ENCODE results near the gene LRRC8A.

LRRC8A gene

DNA sequence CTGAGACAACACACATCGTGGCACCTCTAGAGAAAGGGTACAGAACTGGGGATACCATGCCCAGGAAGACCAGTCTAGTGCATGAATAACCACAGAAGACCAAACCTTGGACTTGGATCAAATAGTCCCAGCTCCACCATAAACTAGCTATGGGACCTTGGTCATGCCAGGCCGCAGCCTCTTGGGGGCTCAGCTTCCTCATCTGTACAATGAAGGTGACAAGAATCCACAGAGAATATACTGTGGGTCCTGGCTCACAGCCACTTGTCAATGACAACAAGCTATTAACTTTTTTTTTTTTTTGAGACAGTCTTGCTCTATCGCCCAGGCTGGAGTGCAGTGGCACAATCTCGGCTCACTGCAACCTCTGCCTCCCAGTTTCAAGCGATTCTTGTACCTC lies 4.1 kb upstream of the LRRC8A start:
- Histone ChIP-seq H3K4me1 (ENCODE audit: control insufficient read depth, low read depth, low read length) (no peaks in the 10 kb centered on the region), H3K9ac (ENCODE audit: low read length) (no peak overlapping the region), H3K27me3 (ENCODE audit: control insufficient read depth, insufficient read depth, low read length) (no peaks in the 10 kb centered on the region), H3K27ac (ENCODE audit: low read length) (no peak overlapping the region), H3K4me3 (ENCODE audit: low read length) (no peak overlapping the region), H3K9me3 (ENCODE audit: control insufficient read depth, low read depth, low read length) (no peaks in the 10 kb centered on the region), H3K36me3 (ENCODE audit: control insufficient read depth, low read depth, low read length) (no peaks in the 10 kb centered on the region)

DNA sequence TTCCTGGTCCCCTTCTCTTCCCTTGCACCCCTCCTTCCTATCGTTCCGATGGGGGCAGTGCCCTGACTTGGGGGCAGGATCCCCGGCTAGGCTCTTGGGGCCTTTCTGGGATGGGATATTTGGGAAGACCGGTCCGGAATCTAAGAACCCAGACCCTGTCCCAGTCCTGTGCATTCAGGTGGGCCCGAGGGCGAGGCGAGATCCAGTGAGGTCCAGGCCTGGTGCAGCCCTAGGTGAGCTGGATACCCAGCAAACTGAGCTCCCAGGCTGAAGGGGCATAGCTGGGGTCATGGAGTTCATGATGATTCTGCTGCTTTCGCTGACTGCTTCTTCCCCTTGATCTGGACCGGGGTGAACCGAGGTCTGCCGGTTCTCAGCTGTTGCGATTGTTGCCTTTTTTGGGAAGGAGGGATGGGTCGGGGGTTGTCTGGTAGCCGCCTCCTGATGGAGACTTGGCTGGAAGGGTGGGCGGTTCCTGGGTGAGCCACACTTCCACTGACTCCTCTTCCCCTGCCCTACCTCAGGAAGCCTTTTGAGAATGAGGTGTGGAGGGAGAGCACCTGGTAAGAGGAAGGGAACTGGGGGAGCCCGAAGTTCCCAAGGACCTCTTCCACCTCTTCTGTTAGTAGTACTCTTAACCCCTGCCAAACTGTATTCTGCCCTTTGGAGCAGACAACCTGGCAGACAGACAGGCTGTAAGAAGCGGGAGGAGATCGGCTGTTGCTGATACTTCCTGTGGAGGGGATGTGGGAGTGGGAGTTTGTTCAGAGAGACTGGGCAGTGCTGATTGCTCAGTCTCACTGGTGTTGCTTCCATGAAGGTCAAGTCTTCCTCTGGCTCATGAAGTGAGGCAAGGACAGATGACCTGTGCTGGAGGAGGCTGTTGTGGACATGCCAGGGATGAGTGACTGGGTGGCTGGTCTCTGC lies 1.0 kb downstream of the LRRC8A start:
- H3K9me3 ChIP-seq (ENCODE audit: control insufficient read depth, low read depth, low read length) = no peaks in the 10 kb centered on the region
- H3K27ac ChIP-seq (ENCODE audit: low read length) = peak overlapping the region; percentile 17
- peak overlapping the region; percentile 80 for H3K9ac ChIP-seq (ENCODE audit: low read length)
- H3K4me3 ChIP-seq (ENCODE audit: low read length) = peak overlapping the region; percentile 79
- peaks cover 10% of the 10 kb centered on the region for H3K4me1 ChIP-seq (ENCODE audit: control insufficient read depth, low read depth, low read length)
- peaks cover 27% of the 10 kb centered on the region for H3K36me3 ChIP-seq (ENCODE audit: control insufficient read depth, low read depth, low read length)
- no peaks in the 10 kb centered on the region for H3K27me3 ChIP-seq (ENCODE audit: control insufficient read depth, insufficient read depth, low read length)

DNA sequence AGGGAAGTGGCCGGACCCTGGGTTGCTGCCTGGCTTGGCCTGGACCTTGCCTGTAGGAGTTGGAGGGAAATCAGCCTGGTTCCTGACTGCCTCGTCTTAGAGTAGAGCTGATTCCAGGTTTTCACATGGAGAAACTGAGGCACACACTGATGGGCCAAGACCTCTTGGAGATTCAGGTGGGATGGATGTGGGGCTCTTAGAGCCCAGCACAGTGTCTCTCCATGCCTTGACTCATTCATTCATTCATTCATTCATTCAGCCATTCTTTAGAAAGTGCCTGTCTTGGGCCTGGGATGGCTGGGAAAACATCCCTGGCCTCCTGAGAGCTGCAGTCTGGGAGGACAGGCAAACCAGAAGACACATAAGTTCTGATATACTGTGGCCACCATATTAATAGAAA lies 2.2 kb downstream of the LRRC8A start:
- Histone ChIP-seq H3K27me3 (ENCODE audit: control insufficient read depth, insufficient read depth, low read length) (no peaks in the 10 kb centered on the region), H3K36me3 (ENCODE audit: control insufficient read depth, low read depth, low read length) (peaks cover 27% of the 10 kb centered on the region), H3K9me3 (ENCODE audit: control insufficient read depth, low read depth, low read length) (no peaks in the 10 kb centered on the region), H3K4me3 (ENCODE audit: low read length) (no peak overlapping the region), H3K27ac (ENCODE audit: low read length) (no peak overlapping the region), H3K9ac (ENCODE audit: low read length) (no peak overlapping the region), H3K4me1 (ENCODE audit: control insufficient read depth, low read depth, low read length) (peaks cover 22% of the 10 kb centered on the region)

DNA sequence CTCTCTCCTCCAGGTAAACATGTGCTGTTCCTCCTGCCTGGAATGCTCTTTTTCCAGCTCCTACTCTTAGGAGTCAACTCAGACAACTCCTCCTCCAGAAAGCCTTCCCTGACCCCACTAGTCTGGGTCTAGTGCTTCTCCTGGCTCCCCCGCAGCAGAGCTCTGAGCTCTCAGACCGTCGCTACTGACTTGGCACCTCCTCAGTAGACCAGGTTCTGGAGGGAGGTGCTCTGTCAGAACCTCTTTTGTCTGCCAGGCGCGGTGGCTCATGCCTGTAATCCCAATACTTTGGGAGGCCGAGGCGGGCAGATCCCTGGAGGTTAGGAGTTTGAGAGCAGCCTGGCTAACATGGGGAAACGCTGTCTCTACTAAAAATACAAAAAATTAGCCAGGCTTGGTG lies 3.4 kb downstream of the LRRC8A start:
- Histone ChIP-seq H3K27me3 (ENCODE audit: control insufficient read depth, insufficient read depth, low read length) (no peaks in the 10 kb centered on the region), H3K9ac (ENCODE audit: low read length) (no peak overlapping the region), H3K4me1 (ENCODE audit: control insufficient read depth, low read depth, low read length) (peaks cover 22% of the 10 kb centered on the region), H3K36me3 (ENCODE audit: control insufficient read depth, low read depth, low read length) (peaks cover 27% of the 10 kb centered on the region), H3K4me3 (ENCODE audit: low read length) (no peak overlapping the region), H3K27ac (ENCODE audit: low read length) (no peak overlapping the region), H3K9me3 (ENCODE audit: control insufficient read depth, low read depth, low read length) (no peaks in the 10 kb centered on the region)

DNA sequence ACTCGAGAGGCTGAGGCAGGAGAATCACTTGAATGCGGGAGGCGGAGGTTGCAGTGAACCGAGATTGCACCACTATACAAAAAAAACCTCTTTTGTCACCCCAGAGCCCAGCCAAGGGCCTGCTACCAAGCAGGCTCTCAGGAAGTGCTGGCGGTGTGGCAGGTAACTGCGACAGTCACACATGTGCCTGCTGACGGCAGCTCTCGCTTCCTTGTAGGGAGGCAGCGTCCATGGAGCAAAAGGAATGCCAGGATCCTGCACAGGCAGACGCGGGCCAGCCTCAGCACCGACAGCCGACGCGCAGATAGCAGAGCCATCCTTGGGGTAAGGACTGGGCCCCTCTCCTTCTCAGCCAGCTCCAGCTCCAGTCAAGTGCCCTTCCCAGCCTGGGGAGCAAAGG lies 3.9 kb downstream of the LRRC8A start:
- Histone ChIP-seq H3K27ac (ENCODE audit: low read length) (no peak overlapping the region), H3K36me3 (ENCODE audit: control insufficient read depth, low read depth, low read length) (peaks cover 30% of the 10 kb centered on the region), H3K9ac (ENCODE audit: low read length) (no peak overlapping the region), H3K9me3 (ENCODE audit: control insufficient read depth, low read depth, low read length) (no peaks in the 10 kb centered on the region), H3K4me1 (ENCODE audit: control insufficient read depth, low read depth, low read length) (peaks cover 22% of the 10 kb centered on the region), H3K27me3 (ENCODE audit: control insufficient read depth, insufficient read depth, low read length) (no peaks in the 10 kb centered on the region), H3K4me3 (ENCODE audit: low read length) (no peak overlapping the region)

DNA sequence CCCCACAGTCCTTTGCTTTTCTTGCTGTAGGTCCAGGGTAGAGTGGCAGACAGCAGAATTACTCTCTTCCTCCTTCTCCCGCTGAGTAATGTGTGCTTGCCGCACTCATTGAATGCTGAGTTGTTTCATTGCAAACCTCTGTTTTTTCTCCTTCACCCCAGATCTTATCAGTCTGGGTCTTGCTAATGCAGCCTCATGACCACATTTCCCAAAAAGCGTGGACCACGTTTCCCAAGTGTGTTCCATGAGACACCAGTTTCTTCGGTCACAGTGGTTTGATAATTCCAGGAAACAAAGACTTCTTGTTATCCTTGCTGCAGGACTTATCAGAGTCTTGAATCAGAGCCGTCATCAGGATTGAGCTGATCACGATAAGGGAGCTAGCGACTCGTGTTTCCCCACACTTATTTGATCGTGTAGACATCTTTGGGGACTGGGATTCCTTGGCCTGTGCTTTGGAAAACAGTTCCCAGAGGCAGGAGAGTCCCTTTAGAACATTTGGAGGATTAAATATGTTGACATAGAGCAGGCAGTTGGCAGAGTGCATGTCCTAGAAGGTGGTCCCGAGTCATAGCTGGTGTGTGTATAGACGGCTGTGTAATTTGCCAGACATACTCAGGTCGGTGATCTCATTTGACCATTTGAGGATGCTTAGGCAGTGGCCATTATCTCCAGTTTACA lies 4.4 kb downstream of the LRRC8A start:
- H3K27me3 ChIP-seq (ENCODE audit: control insufficient read depth, insufficient read depth, low read length) = no peaks in the 10 kb centered on the region
- H3K9ac ChIP-seq (ENCODE audit: low read length) = no peak overlapping the region
- H3K9me3 ChIP-seq (ENCODE audit: control insufficient read depth, low read depth, low read length) = no peaks in the 10 kb centered on the region
- no peak overlapping the region for H3K27ac ChIP-seq (ENCODE audit: low read length)
- no peak overlapping the region for H3K4me3 ChIP-seq (ENCODE audit: low read length)
- H3K4me1 ChIP-seq (ENCODE audit: control insufficient read depth, low read depth, low read length) = peaks cover 22% of the 10 kb centered on the region
- peaks cover 30% of the 10 kb centered on the region for H3K36me3 ChIP-seq (ENCODE audit: control insufficient read depth, low read depth, low read length)

DNA sequence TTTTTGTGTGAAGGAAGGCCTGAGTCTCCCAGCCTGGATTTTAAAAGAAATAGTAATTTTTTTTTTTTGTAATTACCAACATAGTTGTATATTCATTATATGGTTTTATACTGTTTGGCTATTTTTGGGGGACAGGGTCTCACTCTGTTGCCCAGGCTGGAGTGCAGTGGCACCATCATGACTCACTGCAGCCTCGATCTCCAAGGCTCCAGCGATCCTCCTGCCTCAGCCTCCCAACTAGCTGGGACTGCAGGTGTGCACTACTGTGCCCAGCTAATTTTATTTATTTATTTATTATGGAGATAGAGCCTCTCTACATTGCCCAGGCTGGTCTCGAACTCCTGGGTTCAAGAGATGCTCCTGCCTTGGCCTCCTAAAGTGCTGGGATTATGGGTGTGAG lies 5.1 kb downstream of the LRRC8A start:
- Histone ChIP-seq H3K9ac (ENCODE audit: low read length) (no peak overlapping the region), H3K4me1 (ENCODE audit: control insufficient read depth, low read depth, low read length) (peaks cover 22% of the 10 kb centered on the region), H3K9me3 (ENCODE audit: control insufficient read depth, low read depth, low read length) (no peaks in the 10 kb centered on the region), H3K4me3 (ENCODE audit: low read length) (no peak overlapping the region), H3K36me3 (ENCODE audit: control insufficient read depth, low read depth, low read length) (peaks cover 37% of the 10 kb centered on the region), H3K27me3 (ENCODE audit: control insufficient read depth, insufficient read depth, low read length) (no peaks in the 10 kb centered on the region), H3K27ac (ENCODE audit: low read length) (no peak overlapping the region)

DNA sequence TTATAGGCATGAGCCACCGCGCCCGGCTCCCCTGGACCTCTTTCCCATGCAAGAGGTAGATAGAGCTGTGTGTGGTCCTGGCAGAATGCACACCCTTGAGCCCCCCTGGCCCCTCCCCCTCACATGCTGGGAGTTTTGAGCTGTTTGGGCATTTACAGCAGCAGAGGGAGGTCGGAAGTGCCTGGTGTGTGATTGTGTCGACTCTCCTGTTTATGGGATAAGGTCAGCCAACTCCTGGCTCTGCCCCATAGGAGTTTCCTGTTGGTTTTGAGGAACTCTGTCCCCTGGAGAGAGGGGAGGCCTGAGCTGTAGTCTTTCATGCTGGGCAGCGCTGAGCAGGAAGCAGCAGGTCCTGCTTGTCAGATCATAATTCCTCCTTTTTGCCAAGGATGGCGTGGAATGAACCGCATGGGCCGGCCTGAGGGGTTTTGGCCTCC lies 6.0 kb downstream of the LRRC8A start:
- H3K27me3 ChIP-seq (ENCODE audit: control insufficient read depth, insufficient read depth, low read length) = no peaks in the 10 kb centered on the region
- peak overlapping the region; percentile 16 for H3K4me3 ChIP-seq (ENCODE audit: low read length)
- H3K27ac ChIP-seq (ENCODE audit: low read length) = peak overlapping the region; percentile 32
- H3K4me1 ChIP-seq (ENCODE audit: control insufficient read depth, low read depth, low read length) = peaks cover 22% of the 10 kb centered on the region
- peaks cover 43% of the 10 kb centered on the region for H3K36me3 ChIP-seq (ENCODE audit: control insufficient read depth, low read depth, low read length)
- peak overlapping the region; percentile 21 for H3K9ac ChIP-seq (ENCODE audit: low read length)
- H3K9me3 ChIP-seq (ENCODE audit: control insufficient read depth, low read depth, low read length) = no peaks in the 10 kb centered on the region

DNA sequence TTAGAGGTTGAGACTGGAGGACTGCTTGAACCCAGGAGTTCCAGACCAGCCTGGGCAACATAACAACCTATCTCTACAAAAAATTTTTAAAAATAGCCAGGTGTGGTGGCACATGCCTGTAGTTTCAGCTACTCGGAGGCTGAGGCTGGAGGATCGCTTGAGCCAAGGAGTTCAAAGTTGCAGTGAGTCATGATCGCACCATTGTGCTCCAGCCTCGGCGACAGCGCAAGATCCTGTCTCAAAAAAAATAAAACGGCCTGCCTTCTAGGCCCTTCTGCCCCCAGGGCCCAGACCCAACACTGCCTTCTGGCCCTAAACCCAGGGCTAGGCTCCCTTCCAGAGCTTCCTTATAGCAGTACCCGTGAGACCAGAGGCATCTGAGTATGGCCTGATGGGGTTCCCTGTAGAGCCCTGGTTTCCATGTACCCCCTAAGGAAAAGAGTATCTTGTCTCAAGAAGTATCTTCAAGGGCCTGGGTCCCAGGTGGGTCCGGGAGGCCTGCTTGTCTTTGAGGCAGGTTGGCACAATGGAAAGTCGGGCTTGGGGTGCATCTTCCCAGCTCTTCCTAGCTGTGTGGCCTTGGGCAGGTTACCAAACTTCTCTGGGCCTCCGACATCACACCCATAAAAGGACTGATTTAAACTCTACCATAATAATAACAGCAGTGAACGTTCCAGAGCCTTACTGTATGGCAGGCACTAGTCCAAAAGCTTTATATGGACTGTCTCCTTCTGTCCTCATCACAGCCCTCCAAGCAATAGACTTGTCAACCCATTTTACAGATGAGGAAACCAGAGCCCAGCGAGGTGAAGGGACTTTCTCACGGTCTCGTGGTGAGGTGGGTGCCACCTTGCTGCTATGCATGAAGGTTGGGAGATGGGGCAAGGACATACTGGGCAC lies 9.6 kb downstream of the LRRC8A start:
- Histone ChIP-seq H3K27me3 (ENCODE audit: control insufficient read depth, insufficient read depth, low read length) (no peaks in the 10 kb centered on the region), H3K36me3 (ENCODE audit: control insufficient read depth, low read depth, low read length) (peaks cover 41% of the 10 kb centered on the region), H3K4me3 (ENCODE audit: low read length) (no peak overlapping the region), H3K4me1 (ENCODE audit: control insufficient read depth, low read depth, low read length) (peaks cover 26% of the 10 kb centered on the region), H3K9me3 (ENCODE audit: control insufficient read depth, low read depth, low read length) (no peaks in the 10 kb centered on the region), H3K27ac (ENCODE audit: low read length) (no peak overlapping the region), H3K9ac (ENCODE audit: low read length) (no peak overlapping the region)

DNA sequence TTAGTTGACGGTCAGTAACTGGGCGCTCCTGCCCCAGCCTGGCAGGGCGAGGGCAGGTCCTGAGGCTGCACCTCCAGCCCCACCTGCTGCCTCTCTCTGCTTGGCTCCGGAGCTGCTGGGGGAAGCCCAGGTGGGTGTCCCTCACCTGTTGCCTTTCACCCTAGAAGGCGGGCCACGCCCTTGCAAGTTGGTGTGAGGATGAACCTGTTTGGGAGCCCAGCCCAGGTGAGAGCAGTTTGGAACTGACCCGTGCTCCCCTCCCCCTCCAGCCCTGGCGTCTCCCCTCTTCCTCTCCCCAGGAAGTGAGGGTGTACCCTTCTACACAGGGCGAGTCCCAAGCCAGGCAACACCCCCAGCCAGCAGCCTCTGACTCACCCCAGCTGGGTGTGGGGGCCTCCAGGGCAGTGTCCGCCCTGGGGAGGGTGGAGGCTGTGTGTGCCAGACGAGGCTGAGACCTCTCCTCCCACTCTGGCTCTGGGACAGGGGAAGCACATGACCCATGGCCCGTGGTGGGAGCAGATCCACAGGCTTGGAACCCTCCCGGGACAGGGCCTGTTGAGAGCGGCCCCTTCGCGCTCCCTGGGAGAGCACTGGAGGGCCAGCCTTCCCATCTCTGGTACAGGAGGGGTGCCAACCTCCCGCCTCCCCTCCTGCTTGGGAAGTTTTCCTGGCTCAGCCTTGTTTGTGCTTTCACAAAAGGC lies 10.4 kb downstream of the LRRC8A start:
- Histone ChIP-seq H3K4me3 (ENCODE audit: low read length) (no peak overlapping the region), H3K9me3 (ENCODE audit: control insufficient read depth, low read depth, low read length) (no peaks in the 10 kb centered on the region), H3K9ac (ENCODE audit: low read length) (no peak overlapping the region), H3K36me3 (ENCODE audit: control insufficient read depth, low read depth, low read length) (peaks cover 45% of the 10 kb centered on the region), H3K27ac (ENCODE audit: low read length) (no peak overlapping the region), H3K4me1 (ENCODE audit: control insufficient read depth, low read depth, low read length) (peaks cover 26% of the 10 kb centered on the region), H3K27me3 (ENCODE audit: control insufficient read depth, insufficient read depth, low read length) (no peaks in the 10 kb centered on the region)

DNA sequence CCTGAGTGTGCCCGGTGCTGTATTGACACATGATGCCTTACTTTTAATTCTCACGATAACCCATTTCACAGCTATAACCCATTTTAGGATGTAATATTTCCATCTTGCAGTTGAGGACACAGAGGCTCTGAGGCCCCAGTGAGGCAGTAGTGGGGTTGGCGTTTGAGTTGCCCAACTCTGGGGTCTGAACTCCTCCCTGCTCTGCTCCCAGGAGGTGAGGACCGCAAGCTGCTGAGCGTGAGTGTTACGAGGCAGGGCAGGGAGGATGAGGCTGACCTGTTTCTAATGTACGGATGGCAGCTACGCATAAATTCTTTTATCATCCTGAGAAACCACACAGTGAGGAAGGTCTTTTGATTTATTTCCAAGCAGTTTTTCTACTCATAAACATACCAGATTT lies 11.4 kb downstream of the LRRC8A start:
- Histone ChIP-seq H3K27me3 (ENCODE audit: control insufficient read depth, insufficient read depth, low read length) (no peaks in the 10 kb centered on the region), H3K36me3 (ENCODE audit: control insufficient read depth, low read depth, low read length) (peaks cover 45% of the 10 kb centered on the region), H3K4me1 (ENCODE audit: control insufficient read depth, low read depth, low read length) (peaks cover 21% of the 10 kb centered on the region), H3K4me3 (ENCODE audit: low read length) (no peak overlapping the region), H3K9me3 (ENCODE audit: control insufficient read depth, low read depth, low read length) (no peaks in the 10 kb centered on the region), H3K27ac (ENCODE audit: low read length) (no peak overlapping the region), H3K9ac (ENCODE audit: low read length) (no peak overlapping the region)
